KMS-11 (cell line): ENCODE results near the gene GDF10.

Experiments
- H2AFZ ChIP-seq: fragments of 200-600 bp; sonication (generic); 2 replicates; pipeline ENCODE4 v1.6.1; 2016; ENCODE audit warnings: antibody characterized with exemption, mixed run types, low read depth
- H3K27ac ChIP-seq: fragments of 200-600 bp; sonication (generic); 2 replicates; pipeline ENCODE4 v1.6.1; 2016; ENCODE audit warnings: mild to moderate bottlenecking, mixed run types
- H3K27me3 ChIP-seq: fragments of 200-600 bp; sonication (generic); 2 replicates; pipeline ENCODE4 v1.6.1; 2017; ENCODE audit warnings: mild to moderate bottlenecking, low read depth, mixed run types, moderate library complexity; ENCODE audit not compliant: insufficient read depth
- H3K36me3 ChIP-seq: fragments of 200-600 bp; sonication (generic); 2 replicates; pipeline ENCODE4 v1.6.1; 2017; ENCODE audit warnings: mild to moderate bottlenecking, mixed run types; ENCODE audit not compliant: insufficient read depth
- H3K4me1 ChIP-seq: fragments of 200-600 bp; sonication (generic); 2 replicates; pipeline ENCODE4 v1.6.1; 2016; ENCODE audit warnings: mild to moderate bottlenecking, low read depth, mixed run types; ENCODE audit not compliant: poor library complexity, severe bottlenecking
- H3K4me2 ChIP-seq: fragments of 200-600 bp; sonication (generic); 2 replicates; pipeline ENCODE4 v1.7.0; 2016; ENCODE audit warnings: mild to moderate bottlenecking, mixed run types
- H3K4me3 ChIP-seq: fragments of 200-600 bp; sonication (generic); IDR thresholded peaks from 2 replicates; pipeline ENCODE4 v1.6.1; 2017; ENCODE audit warnings: low read depth, low read length, mixed read lengths; ENCODE audit not compliant: insufficient read depth
- H3K79me2 ChIP-seq: fragments of 200-600 bp; sonication (generic); 2 replicates; pipeline ENCODE4 v1.6.1; 2016; ENCODE audit warnings: low read depth, mixed run types; ENCODE audit not compliant: insufficient read depth
- H3K9ac ChIP-seq: fragments of 200-600 bp; sonication (generic); 2 replicates; pipeline ENCODE4 v1.6.1; 2016; ENCODE audit warnings: mild to moderate bottlenecking, mixed run types
- H4K20me1 ChIP-seq: fragments of 200-600 bp; sonication (generic); 2 replicates; pipeline ENCODE4 v1.6.1; 2016; ENCODE audit warnings: mild to moderate bottlenecking, mixed run types; ENCODE audit not compliant: insufficient read depth
- CTCF ChIP-seq: fragments of 200-600 bp; sonication (generic); conservative IDR thresholded peaks from 2 replicates; pipeline ENCODE4 v1.6.1; 2017; ENCODE audit warnings: low read depth, mild to moderate bottlenecking, antibody characterized with exemption, low read length, moderate library complexity, mixed read lengths

GDF10 gene

GRCh38 chr10:47312663-47312995 is 12.6 kb downstream of the GDF10 start:
- Histone ChIP-seq H3K4me1 (no peaks in the 10 kb centered on the region), H2AFZ (peak overlapping the region; percentile 54; the same call in 1 of the 2 replicates), H3K4me2 (no peak overlapping the region; the same call in 1 of the 2 replicates), H4K20me1 (no peaks in the 10 kb centered on the region), H3K4me3 (no peak overlapping the region), H3K79me2 (no peaks in the 10 kb centered on the region), H3K36me3 (no peaks in the 10 kb centered on the region), H3K27me3 (no peaks in the 10 kb centered on the region), H3K9ac (no peak overlapping the region), H3K27ac (no peak overlapping the region)
- TF ChIP-seq CTCF: no peak

- Histone ChIP-seq H3K36me3 (no peaks in the 10 kb centered on the region), H3K4me3 (no peak overlapping the region), H3K79me2 (no peaks in the 10 kb centered on the region), H3K9ac (no peak overlapping the region), H2AFZ (no peak overlapping the region), H3K4me2 (no peak overlapping the region), H3K4me1 (no peaks in the 10 kb centered on the region), H3K27me3 (no peaks in the 10 kb centered on the region), H3K27ac (no peak overlapping the region), H4K20me1 (no peaks in the 10 kb centered on the region)
- TF ChIP-seq CTCF: no peak
Observed at GRCh38 chr10:47314416-47314970, 14.5 kb downstream of the GDF10 start.

DNA sequence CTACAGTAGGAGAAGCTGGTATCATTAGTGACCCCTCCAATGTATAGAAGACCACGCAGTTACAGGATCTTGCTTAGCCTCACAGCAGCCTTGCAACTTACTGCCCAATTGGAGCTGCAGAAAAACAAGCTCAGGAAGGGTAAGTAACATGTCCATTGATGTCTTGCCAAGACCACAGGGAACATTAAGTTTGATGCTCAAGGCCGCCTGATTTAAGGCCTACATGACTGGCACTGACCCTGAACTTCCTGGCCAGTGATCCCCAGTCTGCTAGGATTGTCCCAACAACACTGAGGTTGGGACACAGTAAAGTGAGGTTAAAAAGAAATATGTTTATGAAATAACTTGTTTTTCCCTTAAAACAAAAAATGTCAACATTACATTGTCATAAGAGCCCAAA is 15.4 kb downstream of the GDF10 start:
- no peak overlapping the region for H3K4me3 ChIP-seq
- TF ChIP-seq CTCF: no peak

GRCh38 chr10:47316131-47316530 is 16.1 kb downstream of the GDF10 start:
- Histone ChIP-seq H3K4me2 (no peak overlapping the region), H3K4me3 (no peak overlapping the region), H3K27me3 (no peaks in the 10 kb centered on the region), H3K79me2 (no peaks in the 10 kb centered on the region), H3K36me3 (no peaks in the 10 kb centered on the region), H4K20me1 (no peaks in the 10 kb centered on the region), H2AFZ (no peak overlapping the region), H3K9ac (no peak overlapping the region), H3K4me1 (no peaks in the 10 kb centered on the region), H3K27ac (no peak overlapping the region)
- no peak for TF ChIP-seq CTCF

More for the DNA sequence above, 15.4 kb downstream of the GDF10 start:
- H4K20me1 ChIP-seq: no peaks in the 10 kb centered on the region
- no peaks in the 10 kb centered on the region for H3K36me3 ChIP-seq
- no peak overlapping the region for H3K27ac ChIP-seq
- no peak overlapping the region for H3K9ac ChIP-seq
- no peak overlapping the region for H3K4me2 ChIP-seq
- H3K27me3 ChIP-seq: no peaks in the 10 kb centered on the region
- H3K79me2 ChIP-seq: no peaks in the 10 kb centered on the region
- no peaks in the 10 kb centered on the region for H3K4me1 ChIP-seq
- H2AFZ ChIP-seq: no peak overlapping the region
